HG03108 (cell line): ENCODE measurements around the gene CDK6.

Source experiments
- ATAC-seq: cut with Tn5 transposase; IDR thresholded peaks from one replicate; pipeline ENCODE4 v1.9.1; 2021; ENCODE audit warnings: moderate library complexity; ENCODE audit not compliant: unreplicated experiment

Gene CDK6

GRCh38 chr7:92794831-92795230, 41.5 kb downstream of the CDK6 start:
- no peak for ATAC-seq

DNA sequence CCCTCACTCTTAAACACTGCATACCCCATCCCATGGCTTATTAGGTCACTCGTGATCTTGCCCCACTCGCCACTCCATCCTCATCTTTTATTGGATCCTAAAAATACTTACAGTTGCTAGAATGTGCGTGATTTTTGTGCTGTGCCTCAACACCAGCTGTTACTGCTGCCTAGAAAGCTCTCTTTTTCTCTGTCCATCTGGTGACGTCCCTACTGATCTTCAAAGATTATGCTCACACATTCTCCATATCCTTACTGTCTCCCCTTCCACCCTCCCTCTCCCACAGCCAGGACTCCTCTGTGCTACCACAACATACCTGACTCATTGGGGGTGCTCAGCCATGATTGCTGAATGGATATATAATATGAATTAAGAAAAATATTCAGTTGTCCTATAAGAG, 42.0 kb downstream of the CDK6 start:
- ATAC-seq, result no peak

GRCh38 chr7:92793656-92794205, 42.6 kb downstream of the CDK6 start:
- no peak for ATAC-seq

- no peak for ATAC-seq
Measured at GRCh38 chr7:92790992-92791391, 45.4 kb downstream of the CDK6 start.

DNA sequence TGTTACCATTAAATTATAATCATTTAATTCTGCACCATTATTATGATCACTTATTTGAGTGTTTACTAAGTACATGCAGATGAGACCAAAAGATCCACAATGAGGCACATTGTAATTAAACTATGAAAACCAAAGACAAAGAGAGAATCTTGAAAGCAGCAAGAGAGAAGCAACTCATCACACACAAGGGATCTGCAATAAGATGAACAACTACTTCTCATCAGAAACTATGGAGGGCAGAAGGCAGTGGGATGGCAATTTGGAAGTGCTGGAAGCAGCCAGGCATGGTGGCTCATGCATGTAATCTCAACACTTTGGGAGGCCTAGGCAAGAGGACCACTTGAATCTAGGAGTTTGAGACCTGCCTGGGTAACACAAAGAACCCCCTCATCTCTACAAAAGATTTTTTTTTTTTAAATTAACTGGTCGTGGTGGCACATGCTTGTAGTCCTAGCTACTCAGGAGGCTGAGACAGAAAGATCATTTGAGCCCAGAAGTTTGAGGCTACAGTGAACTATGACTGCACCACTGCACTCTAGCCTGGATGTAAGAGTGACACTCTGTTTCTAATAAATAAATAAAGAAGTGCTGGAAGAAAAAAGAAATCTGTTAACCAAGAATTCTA, 47.7 kb downstream of the CDK6 start:
- no peak for ATAC-seq

DNA sequence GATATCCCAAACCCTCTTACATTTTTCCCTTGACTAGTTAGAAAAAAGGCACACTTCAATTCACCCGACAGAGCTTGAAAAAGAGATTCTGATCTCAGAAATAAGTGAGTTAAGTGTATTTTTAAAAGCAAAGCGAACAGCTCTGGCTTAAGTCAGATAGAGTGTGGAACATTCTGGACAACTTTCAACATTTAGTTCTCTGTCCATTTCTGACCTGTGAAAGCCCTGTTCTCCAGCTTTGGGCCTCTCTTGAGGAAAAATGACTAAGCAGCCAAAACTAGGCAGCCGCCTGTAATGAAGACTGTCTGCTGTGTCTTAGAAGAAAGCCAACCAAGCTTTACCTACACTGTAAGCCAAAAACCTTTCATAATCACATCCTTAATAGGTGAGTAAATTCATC, 50.5 kb downstream of the CDK6 start:
- ATAC-seq, result no peak

DNA sequence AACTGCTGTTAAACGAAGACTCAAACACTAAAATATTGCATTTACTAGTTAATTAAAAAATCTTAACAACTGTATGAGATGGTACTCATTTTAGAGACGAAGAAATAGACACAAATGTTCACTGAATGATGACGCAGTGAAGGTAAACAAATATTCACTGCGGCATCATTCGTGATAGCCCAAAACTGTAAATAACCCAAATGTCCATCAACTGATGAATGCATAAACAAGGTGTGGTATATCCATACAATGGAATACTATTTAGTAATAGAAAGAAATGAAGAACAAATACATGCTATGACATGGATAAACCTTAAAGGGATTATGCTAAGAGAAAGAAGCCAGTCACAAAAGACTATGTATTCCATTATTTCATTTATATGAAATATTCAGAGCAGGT, 51.4 kb downstream of the CDK6 start:
- ATAC-seq, result no peak

DNA sequence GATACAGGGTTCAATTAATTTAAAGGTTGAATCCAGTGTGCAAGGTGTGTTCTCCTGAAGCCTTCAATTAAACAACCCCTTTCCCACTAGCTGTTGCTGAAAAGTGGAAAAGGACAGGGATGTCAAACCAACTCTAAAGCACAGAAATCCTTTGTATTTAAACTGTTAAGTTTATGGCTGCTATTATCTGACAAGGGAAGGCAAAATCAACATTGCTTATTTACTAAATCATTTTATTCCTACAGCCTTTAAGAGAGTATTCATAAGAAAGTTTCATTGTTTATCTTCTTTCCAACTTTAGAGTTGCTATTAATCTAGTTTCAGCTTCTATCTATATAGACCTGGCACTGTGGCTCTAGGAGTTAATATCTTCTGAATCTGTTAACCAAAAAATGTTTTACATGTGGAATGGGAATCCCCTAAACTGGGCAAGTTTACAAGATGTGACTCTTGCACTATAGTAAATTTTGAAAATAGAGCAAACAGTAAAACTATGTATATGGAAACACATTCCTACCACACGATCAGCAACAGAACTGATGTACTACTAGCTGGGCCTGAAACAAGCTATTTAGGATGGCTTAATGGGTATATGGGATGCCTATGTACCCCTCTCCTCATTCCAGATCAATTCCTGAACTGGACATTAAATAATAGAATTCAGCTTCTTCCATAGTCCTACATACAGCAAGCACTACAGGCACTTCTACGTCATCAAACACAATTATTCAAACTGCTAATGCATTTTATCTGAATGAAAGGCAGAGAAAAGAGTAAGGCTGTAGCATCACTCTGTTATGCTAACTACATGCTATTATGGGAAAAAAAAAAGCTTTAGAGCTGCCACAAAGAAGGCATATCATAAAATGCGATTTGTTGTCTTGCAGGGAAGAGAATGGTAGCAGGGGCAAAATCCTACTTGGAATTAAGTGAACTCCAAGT, 52.8 kb downstream of the CDK6 start:
- ATAC-seq, result no peak

GRCh38 chr7:92782855-92783254, 53.5 kb downstream of the CDK6 start:
- ATAC-seq, result no peak

GRCh38 chr7:92782236-92782635, 54.1 kb downstream of the CDK6 start:
- ATAC-seq, result no peak

DNA sequence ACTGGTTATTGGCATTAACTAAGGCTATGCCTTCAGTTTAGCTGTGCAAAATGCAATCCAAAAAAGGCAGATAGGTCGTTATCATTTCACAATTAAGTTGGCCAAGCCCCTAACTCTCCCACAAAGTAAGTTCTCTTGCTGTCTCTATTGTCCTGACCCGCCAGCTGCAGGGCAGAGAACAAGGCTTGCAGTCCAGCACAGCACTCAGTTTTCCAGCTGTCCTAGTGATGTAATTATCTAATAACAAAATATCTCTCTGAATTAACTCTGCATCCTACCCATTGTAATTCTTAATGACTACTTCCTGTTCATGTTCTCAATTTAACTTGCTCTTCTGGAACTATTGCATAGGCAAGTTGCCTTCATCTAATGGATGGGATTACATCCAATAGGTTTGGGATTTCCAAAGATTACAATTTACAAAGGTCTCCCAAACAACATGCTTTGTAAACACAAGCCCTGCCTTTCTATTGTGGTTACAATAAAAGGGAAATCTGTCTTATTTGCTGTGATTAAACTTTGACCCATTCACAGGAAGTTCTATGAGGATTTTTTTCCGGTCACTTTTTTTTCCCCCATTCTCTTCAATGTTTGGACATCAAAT, 55.2 kb downstream of the CDK6 start:
- ATAC-seq, result no peak

GRCh38 chr7:92778972-92779371, 57.4 kb downstream of the CDK6 start:
- no peak for ATAC-seq

GRCh38 chr7:92777993-92778392, 58.4 kb downstream of the CDK6 start:
- no peak for ATAC-seq

DNA sequence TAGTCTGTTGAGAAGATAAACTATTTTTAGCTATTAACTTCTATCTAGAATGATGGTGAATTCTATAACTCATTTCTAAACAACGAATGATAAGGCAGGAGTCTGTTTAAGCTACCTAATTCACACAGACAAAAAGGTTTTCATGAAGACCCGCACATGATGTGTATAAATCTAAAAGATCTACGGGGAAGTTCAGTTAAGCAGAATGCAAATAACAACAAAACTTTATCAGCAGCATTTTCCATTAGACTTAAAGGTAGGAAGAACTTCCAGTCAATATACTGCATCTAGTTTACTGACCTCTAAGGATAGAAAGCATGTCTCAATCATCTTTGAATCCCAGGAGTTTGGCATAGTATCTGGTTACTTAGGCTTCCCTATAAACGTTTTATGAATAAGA, 62.6 kb downstream of the CDK6 start:
- no peak for ATAC-seq

DNA sequence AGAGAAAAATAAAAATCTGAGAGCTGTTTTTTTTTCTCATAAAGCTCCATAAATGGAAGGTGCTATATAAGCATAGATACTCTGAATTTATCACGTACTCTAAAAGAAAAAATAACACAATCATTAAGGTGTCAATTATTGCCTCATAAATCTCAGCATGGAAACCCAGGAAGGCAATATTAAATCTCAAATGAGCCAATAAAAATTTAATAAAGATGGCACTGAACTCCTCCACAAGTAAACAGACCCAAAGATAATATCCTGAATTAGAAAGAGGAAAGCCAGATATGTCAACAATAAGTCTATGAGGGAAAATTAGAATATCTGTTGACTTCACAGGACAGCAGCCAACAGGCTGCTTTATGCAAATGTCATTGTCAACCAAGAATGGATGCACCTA, 66.5 kb downstream of the CDK6 start:
- ATAC-seq, result no peak

DNA sequence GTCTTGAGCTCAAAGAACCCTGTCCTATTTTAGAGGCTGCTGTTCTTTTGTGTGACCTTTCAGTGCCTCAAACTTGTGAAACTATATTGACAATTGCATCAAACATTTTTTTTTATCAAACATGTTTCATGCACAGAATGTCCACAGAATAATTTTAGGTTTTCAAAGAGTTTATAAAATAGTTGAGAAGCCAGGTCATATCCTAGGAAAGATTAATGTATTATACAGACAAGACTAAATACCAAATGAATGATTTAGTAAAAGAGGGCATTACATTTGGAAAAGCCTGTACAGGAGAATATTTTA, 67.0 kb downstream of the CDK6 start:
- no peak for ATAC-seq

- peak; percentile 89 for ATAC-seq
Measured at GRCh38 chr7:92768501-92769393, 67.6 kb downstream of the CDK6 start.

DNA sequence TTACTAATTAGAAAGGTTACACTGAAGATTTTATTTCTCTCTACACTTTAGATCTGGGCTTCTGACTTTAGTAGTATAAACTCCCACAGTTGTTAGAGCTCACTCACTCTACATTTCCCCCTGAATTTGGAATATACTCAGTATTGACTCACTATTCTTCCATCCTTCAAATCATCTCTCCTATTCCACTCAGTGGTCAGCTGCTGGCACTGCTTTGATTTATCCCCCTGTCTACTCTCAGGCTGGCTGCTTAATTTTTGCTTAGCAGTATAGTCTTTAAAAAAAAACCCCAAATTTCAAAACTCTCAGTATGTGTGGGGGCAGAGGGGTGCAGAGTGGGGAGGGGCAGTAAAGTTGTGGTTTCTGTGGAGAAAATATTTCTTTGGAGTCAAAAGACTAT, 68.9 kb downstream of the CDK6 start:
- no peak for ATAC-seq

DNA sequence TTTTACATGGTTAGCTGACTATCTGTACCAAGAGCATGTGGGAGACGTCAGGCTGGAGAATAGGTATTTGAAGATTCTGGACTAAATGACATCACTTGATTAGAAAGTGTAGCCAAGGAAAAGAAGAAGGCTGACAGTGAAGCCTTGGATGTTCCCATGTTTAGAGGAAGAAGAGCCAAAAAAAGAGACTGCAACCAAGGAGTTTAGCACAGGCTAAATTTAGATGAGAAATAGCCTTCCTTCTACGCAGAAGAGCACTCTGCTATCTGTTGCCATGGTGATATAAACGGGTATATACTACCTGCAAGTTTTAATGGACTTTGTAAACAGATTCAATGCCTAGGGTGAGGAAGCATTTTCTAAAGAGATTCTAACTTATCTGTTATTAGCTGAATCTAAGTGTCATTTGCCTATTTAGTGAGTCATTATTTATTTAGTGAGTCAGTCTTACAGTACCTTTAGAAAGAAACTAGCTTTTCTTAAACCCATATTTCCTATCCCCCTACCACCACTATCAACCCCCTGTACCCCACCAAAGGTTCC, 69.8 kb downstream of the CDK6 start:
- no peak for ATAC-seq

DNA sequence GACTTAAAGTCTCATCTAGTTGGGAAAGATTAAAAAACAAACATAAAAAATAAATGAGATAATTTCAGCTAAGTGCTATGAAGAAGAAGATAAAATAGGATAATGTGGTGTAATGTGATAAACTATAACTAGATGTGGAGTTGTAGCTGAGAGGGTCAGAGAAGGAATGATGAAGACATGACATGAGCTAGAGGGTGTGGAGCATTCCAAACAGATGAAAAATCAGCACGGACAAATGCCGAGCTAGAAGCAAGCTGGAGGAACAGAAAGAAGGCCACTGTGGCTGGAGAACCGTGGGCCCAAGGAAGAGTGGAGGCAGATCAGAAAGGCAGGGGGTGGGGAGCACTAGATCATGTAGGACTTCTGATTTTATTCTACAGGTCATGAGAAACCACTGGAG, 70.6 kb downstream of the CDK6 start:
- no peak for ATAC-seq
